H1 (cell line): ENCODE data around the gene MTMR1. TPM values are rescaled to one million over a fixed set of nuclear protein-coding genes. Genes with fewer than 3 reads are reported as not detected.

Source experiments
- CTCF ChIA-PET: fragments of 300-600 bp; sonication (Branson Sonifier 250); formaldehyde crosslinking; loops from one replicate; lab custom pipeline; 2021; ENCODE audit not compliant: partially characterized antibody; lab: Charles Lee
- POLR2A ChIA-PET: fragments of 300-600 bp; sonication (Branson Sonifier 250); formaldehyde crosslinking; loops from one replicate; lab custom pipeline; 2021; ENCODE audit warnings: inconsistent platforms; ENCODE audit not compliant: partially characterized antibody; lab: Charles Lee
- DNase-seq, 2 experiments: peaks; one replicate each; pipeline versions ENCODE4 v3.0.0 to v3.0.0-alpha.2; 2010 to 2022; ENCODE audit warnings: low spot score in 2 of 2, low read depth in 1 of 2, mixed read lengths in 1 of 2
- FAIRE-seq: peaks from 2 replicates; lab custom pipeline; 2011; peaks lifted over from hg19 to GRCh38; lab: Jason Lieb, UNC
- H2AFZ ChIP-seq: 2 replicates; pipeline ENCODE4 v1.8.1; 2012; ENCODE audit warnings: low read length, inconsistent platforms
- H2AK5ac ChIP-seq: 2 replicates; pipeline ENCODE4 v1.6.1; 2013; ENCODE audit warnings: low read depth, low read length
- H2BK120ac ChIP-seq: replicated peaks from 2 replicates; pipeline ENCODE3; 2013; ENCODE audit warnings: low read depth, low read length, inconsistent platforms
- H2BK12ac ChIP-seq: 2 replicates; pipeline ENCODE4 v1.6.1; 2013; ENCODE audit warnings: low read depth, low read length
- H2BK15ac ChIP-seq: 2 replicates; pipeline ENCODE4 v1.6.1; 2013; ENCODE audit warnings: low read length
- H2BK20ac ChIP-seq: 2 replicates; pipeline ENCODE4 v1.6.1; 2013; ENCODE audit warnings: low read length
- H2BK5ac ChIP-seq: 2 replicates; pipeline ENCODE4 v1.6.1; 2013; ENCODE audit warnings: low read depth, low read length
- H3K14ac ChIP-seq: 2 replicates; pipeline ENCODE4 v1.6.1; 2013; ENCODE audit warnings: inconsistent platforms; ENCODE audit not compliant: insufficient read length
- H3K18ac ChIP-seq: 2 replicates; pipeline ENCODE4 v1.6.1; 2013; ENCODE audit warnings: low read length; ENCODE audit errors: extremely low read depth
- H3K23ac ChIP-seq: 2 replicates; pipeline ENCODE4 v1.6.1; 2013; ENCODE audit warnings: inconsistent platforms; ENCODE audit not compliant: insufficient read length
- H3K23me2 ChIP-seq: 2 replicates; pipeline ENCODE4 v1.6.1; 2013; ENCODE audit warnings: low read depth, low read length
- H3K27ac ChIP-seq: 2 replicates; pipeline ENCODE4 v1.6.1; 2011; ENCODE audit warnings: low read depth, low read length, inconsistent platforms
- H3K27me3 ChIP-seq, 4 experiments: replicated peaks in 1 of 4; 1 replicate in 1 of 4; 2 replicates in 3 of 4; pipeline versions ENCODE4 v1.6.1 to v1.8.1; 2011 to 2013; ENCODE audit warnings: low read length in 3 of 4, mild to moderate bottlenecking in 3 of 4, inconsistent platforms in 2 of 4, mixed read lengths in 2 of 4, moderate library complexity in 1 of 4; ENCODE audit not compliant: control insufficient read depth in 3 of 4, insufficient read depth in 3 of 4; ENCODE audit errors: extremely low read depth in 1 of 4
- H3K36me3 ChIP-seq, 4 experiments: 2 replicates each; pipeline versions ENCODE4 v1.6.1 to v1.8.1; 2011 to 2013; ENCODE audit warnings: mild to moderate bottlenecking in 4 of 4, low read length in 3 of 4, moderate library complexity in 2 of 4, control low read depth in 1 of 4, inconsistent platforms in 1 of 4; ENCODE audit not compliant: insufficient read depth in 4 of 4, control insufficient read depth in 2 of 4
- H3K4ac ChIP-seq: replicated peaks from 2 replicates; pipeline ENCODE3; 2013; ENCODE audit warnings: low read length, low read depth, mixed read lengths, inconsistent platforms; ENCODE audit not compliant: insufficient read length
- H3K4me1 ChIP-seq, 4 experiments: replicated peaks in 1 of 4; 1 replicate in 1 of 4; 2 replicates in 3 of 4; pipeline versions ENCODE4 v1.6.1 to v1.8.1; 2011 to 2013; ENCODE audit warnings: low read length in 3 of 4, inconsistent platforms in 2 of 4, mixed read lengths in 1 of 4; ENCODE audit not compliant: insufficient read depth in 4 of 4, control insufficient read depth in 3 of 4
- H3K4me2 ChIP-seq, 2 experiments: 2 replicates each; pipeline versions ENCODE4 v1.6.1 to v1.8.1; 2011 to 2013; ENCODE audit warnings: low read depth in 2 of 2, low read length in 2 of 2, control low read depth in 1 of 2, inconsistent platforms in 1 of 2, mild to moderate bottlenecking in 1 of 2; ENCODE audit not compliant: insufficient read depth in 1 of 2
- H3K4me3 ChIP-seq, 4 experiments: fragments of 200-600, 300-600 bp in 1 of 4; sonication (generic), shearing (Covaris generic), sonication (Bioruptor Twin) in 1 of 4; 2 replicates each; pipeline versions ENCODE4 v1.5.1 to v1.8.1; 2011 to 2016; ENCODE audit warnings: low read length in 4 of 4, low read depth in 3 of 4, control low read depth in 2 of 4, inconsistent platforms in 2 of 4, mild to moderate bottlenecking in 2 of 4, mixed read lengths in 1 of 4, moderate library complexity in 1 of 4; ENCODE audit not compliant: insufficient read depth in 2 of 4; ENCODE audit errors: extremely low read depth in 1 of 4
- H3K56ac ChIP-seq: replicated peaks from 2 replicates; pipeline ENCODE3; 2013; ENCODE audit warnings: low read depth, mild to moderate bottlenecking, mixed read lengths, low read length, inconsistent platforms; ENCODE audit not compliant: insufficient read length
- H3K79me1 ChIP-seq: 2 replicates; pipeline ENCODE4 v1.6.1; 2013; ENCODE audit warnings: low read depth, low read length, control low read depth
- H3K79me2 ChIP-seq, 2 experiments: 2 replicates each; pipeline versions ENCODE4 v1.6.1 to v1.8.1; 2012 to 2013; ENCODE audit warnings: low read length in 2 of 2, mild to moderate bottlenecking in 2 of 2, inconsistent platforms in 1 of 2; ENCODE audit not compliant: insufficient read depth in 2 of 2, control insufficient read depth in 1 of 2
- H3K9ac ChIP-seq, 4 experiments: replicated peaks in 1 of 4; 1 replicate in 1 of 4; 2 replicates in 3 of 4; pipeline versions ENCODE4 v1.6.1 to v1.8.1; 2011 to 2013; ENCODE audit warnings: low read depth in 3 of 4, low read length in 3 of 4, control low read depth in 2 of 4, mild to moderate bottlenecking in 2 of 4, moderate library complexity in 2 of 4, inconsistent platforms in 1 of 4; ENCODE audit errors: extremely low read depth in 1 of 4
- H3K9me3 ChIP-seq, 2 experiments: 2 replicates each; pipeline versions ENCODE4 v1.6.1 to v1.8.1; 2012 to 2013; ENCODE audit warnings: mild to moderate bottlenecking in 2 of 2, moderate library complexity in 2 of 2, control low read depth in 1 of 2, inconsistent platforms in 1 of 2, low read depth in 1 of 2, low read length in 1 of 2, mixed read lengths in 1 of 2; ENCODE audit not compliant: insufficient read depth in 2 of 2
- H4K20me1 ChIP-seq, 2 experiments: replicated peaks in 1 of 2; 2 replicates each; pipeline versions ENCODE3 to v1.8.1; 2011 to 2013; ENCODE audit warnings: inconsistent platforms in 2 of 2, low read length in 2 of 2, mild to moderate bottlenecking in 1 of 2; ENCODE audit not compliant: insufficient read depth in 2 of 2, control insufficient read depth in 1 of 2
- H4K5ac ChIP-seq: 2 replicates; pipeline ENCODE4 v1.6.1; 2013; ENCODE audit warnings: low read length, low read depth, mixed read lengths, inconsistent platforms; ENCODE audit not compliant: insufficient read length
- H4K8ac ChIP-seq: 2 replicates; pipeline ENCODE4 v1.8.0; 2013; ENCODE audit warnings: mild to moderate bottlenecking, moderate library complexity, low read length, inconsistent platforms; ENCODE audit not compliant: insufficient read depth; ENCODE audit errors: extremely low read depth
- H4K91ac ChIP-seq: replicated peaks from 2 replicates; pipeline ENCODE3; 2013; ENCODE audit warnings: low read length, mixed read lengths, inconsistent platforms; ENCODE audit not compliant: insufficient read length
- CBX8 ChIP-seq: fragments of 300-800, 300-1000 bp; sonication (generic); IDR thresholded peaks from 2 replicates; pipeline ENCODE4 v1.7.1; 2016; ENCODE audit warnings: low read depth, low read length, borderline replicate concordance
- MAFK ChIP-seq: IDR thresholded peaks from 2 replicates; pipeline ENCODE4 v1.6.1; 2012; ENCODE audit warnings: low read depth, mild to moderate bottlenecking, improper control_type of control experiment, low read length
- RBBP5 ChIP-seq: IDR thresholded peaks from 2 replicates; pipeline ENCODE4 v1.7.1; 2012; ENCODE audit warnings: low read depth, mild to moderate bottlenecking, inconsistent platforms, low read length, moderate library complexity, borderline replicate concordance
- SP4 ChIP-seq: IDR thresholded peaks from 2 replicates; pipeline ENCODE4 v1.6.1; 2012; ENCODE audit warnings: low read length, inconsistent platforms
- SUZ12 ChIP-seq: fragments of 200-600 bp; sonication (generic); IDR thresholded peaks from 2 replicates; pipeline ENCODE4 v1.6.1; 2012; ENCODE audit warnings: mild to moderate bottlenecking, inconsistent platforms, low read length, moderate library complexity, mixed read lengths
- ZNF274 ChIP-seq: IDR thresholded peaks from 2 replicates; pipeline ENCODE4 v1.7.0; 2012; ENCODE audit warnings: low read length, borderline replicate concordance; ENCODE audit errors: extremely low read depth
- WGBS, 2 experiments: shearing (Covaris generic) in 1 of 2; methylation state at CpG; one replicate each; pipeline versions ENCODE4 v1.1.6 to v1.1.7; 2013 to 2015; ENCODE audit warnings: low lambda C conversion rate in 2 of 2, mixed read lengths in 2 of 2, inconsistent platforms in 1 of 2, low coverage in 1 of 2, missing lambda C conversion rate in 1 of 2; ENCODE audit not compliant: insufficient replicate concordance in 2 of 2, insufficient coverage in 1 of 2, insufficient read length in 1 of 2; ENCODE audit errors: extremely low coverage in 1 of 2, missing lambda C conversion rate in 1 of 2; 5-methylcytosine and 5-hydroxymethylcytosine counted together
- polyA plus RNA-seq, 7 experiments: library from polyadenylated mRNA; depleted of rRNA in 3 of 7; stranded (reverse) in 5 of 7; unstranded in 2 of 7; fragments of >200 nt in 5 of 7; fragments of 200-250 nt in 2 of 7; gene quantifications; 1 replicate in 5 of 7; 2 replicates in 1 of 7; 4 replicates in 1 of 7; pipeline versions ENCODE4 v1.2.1 to v1.2.3, GENCODE V29; 2011 to 2013; ENCODE audit warnings: missing spikeins in 2 of 7, mixed read lengths in 2 of 7
- total RNA-seq: library from RNA; stranded (reverse); fragmentation: NEBNext Ultra II Directional; extraction: Animal tissue kit (Norgen Biotek cat#: 25700); gene quantifications from 2 replicates; pipeline ENCODE4 v1.2.1, GENCODE V29; 2021
- TF ChIP-seq, protein P1 (sequence below): IDR thresholded peaks from 2 replicates; pipeline ENCODE4 v1.6.1; 2012; ENCODE audit warnings: low read length, inconsistent platforms

MTMR1 gene
- total and polyA plus RNA-seq, 2 of the 8 experiments (the other 6 are each of a cell fraction or from before 2014, with no cell fraction given) = 15.1 to 23.8 TPM

DNA sequence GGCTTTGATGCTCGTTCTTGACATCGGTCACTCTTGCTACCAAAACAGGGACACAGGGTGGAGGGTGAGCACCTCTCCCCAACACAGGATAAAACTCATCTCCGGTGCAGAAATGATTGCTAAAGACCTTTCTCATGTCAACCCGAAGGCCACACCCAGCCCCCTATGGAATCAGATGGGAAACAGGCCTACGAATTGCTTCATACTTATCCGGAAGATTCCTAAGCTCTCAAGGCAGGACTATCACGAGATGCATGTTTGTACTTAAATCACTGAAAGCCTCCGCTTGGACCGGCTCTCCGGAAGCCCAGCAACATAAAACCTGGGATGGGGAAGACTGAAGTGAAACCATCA, 74.9 kb downstream of the MTMR1 start:
- Histone ChIP-seq H2AK5ac (no peak overlapping the region), H3K23ac (no peak overlapping the region), H2BK20ac (no peak overlapping the region), H3K4me2 (no peak overlapping the region), H2BK12ac (no peak overlapping the region), H4K91ac (no peak overlapping the region), H3K27me3 (no peaks in the 10 kb centered on the region), H3K9me3 (no peaks in the 10 kb centered on the region), H4K8ac (no peak overlapping the region), H2BK120ac (no peak overlapping the region), H3K4me1 (peaks cover 0 to 10% (median 3%) of the 10 kb centered on the region in 4 experiments; a peak in 5 of 7 replicates), H2BK5ac (no peak overlapping the region), H3K36me3 (peaks cover 0 to 9% (median 0%) of the 10 kb centered on the region in 4 experiments; a peak in 1 of 8 replicates), H3K4me3 (no peak overlapping the region), H3K56ac (no peak overlapping the region), H3K27ac (no peak overlapping the region), H2BK15ac (no peak overlapping the region), H3K4ac (no peak overlapping the region), H3K9ac (no peak overlapping the region), H3K23me2 (no peaks in the 10 kb centered on the region), H3K79me1 (no peaks in the 10 kb centered on the region), H2AFZ (no peak overlapping the region), H4K5ac (no peak overlapping the region), H3K14ac (no peak overlapping the region), H4K20me1 (no peaks in the 10 kb centered on the region), H3K79me2 (no peaks in the 10 kb centered on the region), H3K18ac (no peak overlapping the region)
- CTCF ChIA-PET = interaction anchor here (1.1 to 1.6 kb wide), 5 partner anchors 10 to 386 kb away, joined by 3 to 6 read pairs (median 3); no protein-coding TSS in a partner anchor
- DNase-seq (no peak), FAIRE-seq (no peak)
- 97% methylated on average over 5 of the region's 10 CpGs; no CpG with 5 or more reads in 1 of the 2 experiments for WGBS, 2 experiments
- POLR2A ChIA-PET = interaction anchor here (1.3 to 1.9 kb wide), 2 partner anchors 222 to 223 kb away, joined by 3 to 6 read pairs; no protein-coding TSS in a partner anchor
- TF ChIP-seq MAFK (no peak), RBBP5 (no peak), SP4 (no peak), SUZ12 (no peak), ZNF274 (no peak), CBX8 (no peak)
- TF ChIP-seq, protein P1, sequence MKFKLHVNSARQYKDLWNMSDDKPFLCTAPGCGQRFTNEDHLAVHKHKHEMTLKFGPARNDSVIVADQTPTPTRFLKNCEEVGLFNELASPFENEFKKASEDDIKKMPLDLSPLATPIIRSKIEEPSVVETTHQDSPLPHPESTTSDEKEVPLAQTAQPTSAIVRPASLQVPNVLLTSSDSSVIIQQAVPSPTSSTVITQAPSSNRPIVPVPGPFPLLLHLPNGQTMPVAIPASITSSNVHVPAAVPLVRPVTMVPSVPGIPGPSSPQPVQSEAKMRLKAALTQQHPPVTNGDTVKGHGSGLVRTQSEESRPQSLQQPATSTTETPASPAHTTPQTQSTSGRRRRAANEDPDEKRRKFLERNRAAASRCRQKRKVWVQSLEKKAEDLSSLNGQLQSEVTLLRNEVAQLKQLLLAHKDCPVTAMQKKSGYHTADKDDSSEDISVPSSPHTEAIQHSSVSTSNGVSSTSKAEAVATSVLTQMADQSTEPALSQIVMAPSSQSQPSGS = no peak
